WI38 (cell line): Measurements from ENCODE around the gene SEMA6D.

Experiments
- H3K4me3 ChIP-seq: 2 replicates; pipeline ENCODE4 v1.5.1; 2011; ENCODE audit warnings: low read depth, mild to moderate bottlenecking, control low read depth, low read length
- TF ChIP-seq, protein P1 (sequence below): IDR thresholded peaks from 2 replicates; pipeline ENCODE4 v1.5.1; 2012; ENCODE audit warnings: low read depth, mild to moderate bottlenecking, control low read depth, low read length

Gene SEMA6D

DNA sequence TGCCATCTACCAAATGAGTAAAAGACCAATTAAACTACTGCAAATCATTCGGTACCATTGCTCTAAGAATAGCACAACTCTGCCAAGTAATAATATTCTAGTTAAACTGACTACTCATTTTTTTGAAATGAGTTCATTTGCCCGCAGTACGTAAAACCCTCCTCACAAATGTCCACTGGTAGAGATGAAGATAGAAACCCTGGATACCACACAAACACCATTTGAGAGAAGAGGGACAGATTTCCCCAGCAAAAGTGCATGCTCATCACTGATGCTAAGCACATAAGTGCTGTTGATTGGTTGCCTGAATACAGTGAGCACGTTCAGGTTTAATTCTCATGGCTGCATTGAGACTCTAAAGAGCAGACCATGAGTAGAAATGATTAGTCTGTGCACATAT, 34.6 kb upstream of the SEMA6D start:
- TF ChIP-seq, protein P1, sequence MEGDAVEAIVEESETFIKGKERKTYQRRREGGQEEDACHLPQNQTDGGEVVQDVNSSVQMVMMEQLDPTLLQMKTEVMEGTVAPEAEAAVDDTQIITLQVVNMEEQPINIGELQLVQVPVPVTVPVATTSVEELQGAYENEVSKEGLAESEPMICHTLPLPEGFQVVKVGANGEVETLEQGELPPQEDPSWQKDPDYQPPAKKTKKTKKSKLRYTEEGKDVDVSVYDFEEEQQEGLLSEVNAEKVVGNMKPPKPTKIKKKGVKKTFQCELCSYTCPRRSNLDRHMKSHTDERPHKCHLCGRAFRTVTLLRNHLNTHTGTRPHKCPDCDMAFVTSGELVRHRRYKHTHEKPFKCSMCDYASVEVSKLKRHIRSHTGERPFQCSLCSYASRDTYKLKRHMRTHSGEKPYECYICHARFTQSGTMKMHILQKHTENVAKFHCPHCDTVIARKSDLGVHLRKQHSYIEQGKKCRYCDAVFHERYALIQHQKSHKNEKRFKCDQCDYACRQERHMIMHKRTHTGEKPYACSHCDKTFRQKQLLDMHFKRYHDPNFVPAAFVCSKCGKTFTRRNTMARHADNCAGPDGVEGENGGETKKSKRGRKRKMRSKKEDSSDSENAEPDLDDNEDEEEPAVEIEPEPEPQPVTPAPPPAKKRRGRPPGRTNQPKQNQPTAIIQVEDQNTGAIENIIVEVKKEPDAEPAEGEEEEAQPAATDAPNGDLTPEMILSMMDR: no peak
- H3K4me3 ChIP-seq: no peak overlapping the region

DNA sequence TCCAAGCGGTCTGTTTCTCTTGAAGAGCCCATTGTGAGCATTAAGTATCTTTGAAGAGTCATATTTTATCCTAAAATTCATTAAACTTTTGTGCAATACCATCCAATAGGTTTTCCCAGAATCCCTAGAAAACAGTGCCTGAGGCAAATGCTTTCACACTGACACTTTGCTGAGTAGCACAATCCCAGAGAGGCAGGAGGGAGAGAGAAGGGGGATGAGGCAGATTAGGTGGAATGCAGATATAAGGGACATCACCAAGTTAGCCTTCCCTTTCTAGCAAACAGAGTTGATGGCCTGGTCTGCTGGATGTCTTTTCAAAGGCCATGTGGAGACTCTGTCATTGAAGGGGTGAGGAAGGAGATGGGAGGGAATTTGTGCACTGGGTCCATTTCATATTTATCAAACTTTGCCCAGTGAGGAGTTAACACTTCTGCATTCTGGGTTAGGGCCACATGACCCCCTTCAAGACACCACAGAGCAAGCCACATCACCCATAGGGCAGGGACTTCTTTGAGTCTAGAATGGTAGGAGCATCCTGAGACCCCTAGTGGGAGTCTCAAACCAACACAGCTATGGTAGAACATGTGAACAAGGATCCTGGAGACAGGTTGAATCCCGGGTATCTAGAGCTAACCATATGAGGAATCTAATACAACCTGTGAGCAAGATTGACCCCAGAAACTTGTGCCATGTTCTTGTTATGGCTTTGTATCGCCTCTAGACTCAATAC, 32.0 kb upstream of the SEMA6D start:
- H3K4me3 ChIP-seq: no peak overlapping the region

DNA sequence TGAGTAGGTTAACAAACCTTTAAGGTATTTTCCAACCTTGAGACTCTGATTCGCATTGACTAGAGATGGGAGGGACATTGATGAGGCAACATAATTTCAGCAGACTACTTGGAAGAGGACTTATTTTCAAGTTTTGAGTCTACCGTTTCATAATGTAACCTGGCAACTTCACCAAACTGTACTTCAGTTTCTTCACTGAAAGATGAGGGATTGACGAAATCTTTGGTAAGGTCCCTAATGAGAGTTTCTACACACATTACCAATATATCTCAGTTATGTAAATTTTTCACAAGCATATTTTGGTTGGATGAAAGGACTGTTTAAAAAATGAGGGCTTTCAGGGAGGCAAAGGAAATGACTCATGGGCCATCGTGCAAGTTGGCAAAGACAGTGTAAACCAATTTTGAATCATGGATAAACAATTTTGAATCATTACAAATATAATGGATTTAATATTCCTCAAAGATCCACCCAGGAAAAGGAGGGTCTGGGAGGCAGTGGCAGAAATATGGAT, 28.7 kb upstream of the SEMA6D start:
- TF ChIP-seq, protein P1: no peak
- no peak overlapping the region for H3K4me3 ChIP-seq

More for the DNA sequence above, 32.0 kb upstream of the SEMA6D start:
- TF ChIP-seq, protein P1: no peak

DNA sequence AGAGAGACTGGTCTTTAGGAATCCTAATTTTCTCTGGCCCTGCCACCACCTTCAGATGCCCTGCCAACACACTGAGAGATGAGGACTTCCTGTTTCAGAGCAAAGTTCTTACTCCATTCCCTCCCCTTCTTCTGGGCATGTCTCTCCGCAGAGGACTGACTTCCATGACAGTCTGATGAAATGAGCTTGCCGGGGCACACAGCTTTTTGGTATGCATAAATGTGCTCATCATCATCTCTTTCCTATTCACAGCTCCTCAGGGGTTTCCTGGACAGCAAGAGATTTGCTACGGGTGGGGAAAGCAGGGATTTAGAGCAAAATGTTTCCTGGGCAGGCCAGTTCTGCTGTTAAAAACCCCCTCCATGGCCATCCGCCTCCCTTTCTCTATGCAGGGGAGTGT, 27.6 kb upstream of the SEMA6D start:
- TF ChIP-seq, protein P1: no peak
- H3K4me3 ChIP-seq: no peak overlapping the region

DNA sequence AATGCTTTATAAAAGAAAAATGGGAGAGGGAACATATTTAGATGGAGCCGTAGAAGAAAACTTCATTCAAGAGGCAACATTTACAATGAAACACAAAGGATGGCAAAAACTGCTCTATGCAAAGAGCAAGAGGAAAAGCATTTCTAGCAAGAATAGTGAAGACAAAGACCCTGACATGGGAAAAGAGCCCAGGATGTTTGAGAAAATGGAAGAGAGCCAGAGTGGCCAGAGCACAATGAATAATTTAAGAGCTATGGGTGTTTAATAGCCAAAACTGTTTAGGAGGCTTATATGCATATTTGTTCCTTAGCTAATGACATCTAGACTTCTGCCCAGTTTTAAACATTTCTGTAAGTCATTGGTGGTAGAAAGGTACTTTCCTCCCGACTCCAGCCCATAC, 25.4 kb upstream of the SEMA6D start:
- no peak overlapping the region for H3K4me3 ChIP-seq
- TF ChIP-seq, protein P1: no peak

DNA sequence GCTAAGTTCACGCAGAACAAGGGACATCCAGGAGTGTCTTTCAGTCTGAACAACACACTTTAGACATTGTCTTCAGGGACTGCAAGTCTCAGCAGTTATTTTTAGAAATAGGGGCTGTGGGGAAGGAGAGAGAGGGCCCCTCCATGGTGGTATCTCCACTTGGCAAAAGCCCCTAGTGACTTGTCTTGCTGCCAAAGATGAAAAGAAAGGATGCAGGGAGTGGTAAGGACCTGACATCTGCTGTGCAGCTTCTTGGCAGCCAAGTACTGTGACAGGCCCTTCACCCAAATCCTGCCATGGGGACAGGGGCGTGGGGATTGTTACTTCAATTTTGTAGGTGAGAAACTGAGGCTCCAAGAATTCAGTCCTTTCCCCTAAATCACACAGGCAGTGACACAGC, 21.0 kb upstream of the SEMA6D start:
- TF ChIP-seq, protein P1: no peak

DNA sequence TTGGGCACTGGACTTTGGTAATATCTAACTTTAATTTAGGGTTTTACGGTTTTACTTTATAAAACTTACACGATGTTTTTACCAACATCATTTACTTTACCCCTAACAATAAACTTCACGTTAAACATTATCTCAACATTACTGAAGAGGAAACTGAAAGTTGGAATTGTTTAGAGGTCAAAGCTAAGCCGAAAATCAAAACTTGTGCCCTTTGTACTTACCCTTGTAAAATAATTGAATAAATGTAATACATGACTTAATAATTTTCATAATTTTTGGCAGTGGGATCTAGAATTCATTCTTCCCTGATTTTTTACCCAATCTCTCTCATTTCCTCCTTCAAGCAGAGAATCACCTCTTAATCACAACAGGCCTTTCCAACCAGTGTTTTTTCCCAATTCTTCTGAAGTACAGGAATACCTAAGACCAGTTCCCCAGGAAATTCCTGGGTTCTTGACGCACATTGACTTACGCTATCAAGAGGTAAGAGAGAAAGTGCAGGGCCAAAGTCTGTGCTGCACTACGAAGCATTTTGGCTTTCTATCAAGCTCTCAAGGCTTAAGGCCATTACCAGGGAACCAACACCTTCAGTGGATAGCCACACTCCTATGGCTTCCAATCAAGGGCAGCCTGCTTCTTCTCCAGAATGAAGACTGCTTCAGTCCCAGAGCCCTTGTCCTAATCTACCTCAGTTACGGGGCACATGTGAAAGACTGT, 11.9 kb upstream of the SEMA6D start:
- H3K4me3 ChIP-seq: no peak overlapping the region
- TF ChIP-seq, protein P1: no peak

More for the DNA sequence above, 21.0 kb upstream of the SEMA6D start:
- no peak overlapping the region for H3K4me3 ChIP-seq
